M059J (cell line): Measurements from ENCODE around the gene LARP4B. TPM values are rescaled to one million over a fixed set of nuclear protein-coding genes. Genes with fewer than 3 reads are reported as not detected.
"Not testable (repeated sequence)": the region's sequence is repeated elsewhere in the genome, so short reads cannot be mapped to it uniquely, and the experiment has no call there.

Experiments
- DNase-seq: peaks from one replicate; pipeline ENCODE4 v3.0.0-alpha.2; 2012; ENCODE audit warnings: low read depth
- total RNA-seq: library from RNA; depleted of rRNA; stranded (reverse); fragments of >200 nt; shearing (Covaris generic); gene quantifications from 2 replicates; pipeline ENCODE4 v1.2.3, GENCODE V29; 2014; rRNA removed

Gene LARP4B
- total RNA-seq, 1 experiment from 2014 or later = 24.0 TPM

DNA sequence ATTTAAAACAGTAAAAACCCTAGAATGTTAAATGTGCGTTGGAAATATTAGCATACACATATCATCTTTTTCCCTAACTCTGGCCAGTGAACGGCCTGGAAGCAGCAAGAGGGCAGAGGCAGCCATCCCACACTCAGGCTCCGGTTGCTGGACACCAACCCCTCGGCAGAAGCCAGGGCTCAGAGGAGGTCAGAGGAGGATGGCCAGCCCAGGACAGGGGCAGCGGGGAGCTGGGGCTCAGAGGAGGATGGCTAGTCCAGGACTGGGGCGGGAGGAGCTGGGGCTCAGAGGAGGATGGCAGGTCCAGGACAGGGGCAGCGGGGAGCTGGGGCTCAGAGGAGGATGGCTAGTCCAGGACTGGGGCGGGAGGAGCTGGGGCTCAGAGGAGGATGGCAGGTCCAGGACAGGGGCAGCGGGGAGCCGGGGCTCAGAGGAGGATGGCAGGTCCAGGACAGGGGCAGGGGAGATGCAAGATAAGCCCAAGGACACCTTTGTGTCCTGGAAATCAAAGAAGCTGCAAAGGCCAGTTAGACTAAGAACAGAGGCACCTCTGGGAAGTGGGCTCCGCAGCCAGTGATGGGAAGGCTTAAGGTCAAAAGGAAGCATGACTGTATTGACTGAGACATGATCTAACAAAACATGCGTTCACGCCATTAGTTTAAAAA, 161.3 kb downstream of the LARP4B start:
- DNase-seq = not testable (repeated sequence)

DNA sequence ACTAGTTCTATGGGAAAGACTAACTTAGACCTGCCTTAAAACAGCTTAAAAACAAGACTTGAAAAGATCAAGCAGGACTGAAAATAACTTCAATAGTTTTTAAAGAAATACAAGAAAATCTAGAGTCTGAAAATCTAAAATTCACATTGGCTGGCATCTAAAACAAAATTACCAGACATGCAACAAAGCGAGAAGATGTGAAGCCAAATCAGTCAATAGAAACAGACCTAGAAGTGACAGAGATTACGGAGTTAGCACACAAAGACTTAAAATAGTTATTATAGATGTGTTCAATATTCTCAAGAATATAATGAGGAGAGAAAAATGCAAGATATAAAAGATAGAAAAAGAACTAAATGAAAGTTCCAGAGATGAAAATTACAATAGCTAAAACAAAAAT, 163.7 kb downstream of the LARP4B start:
- DNase-seq = no peak

DNA sequence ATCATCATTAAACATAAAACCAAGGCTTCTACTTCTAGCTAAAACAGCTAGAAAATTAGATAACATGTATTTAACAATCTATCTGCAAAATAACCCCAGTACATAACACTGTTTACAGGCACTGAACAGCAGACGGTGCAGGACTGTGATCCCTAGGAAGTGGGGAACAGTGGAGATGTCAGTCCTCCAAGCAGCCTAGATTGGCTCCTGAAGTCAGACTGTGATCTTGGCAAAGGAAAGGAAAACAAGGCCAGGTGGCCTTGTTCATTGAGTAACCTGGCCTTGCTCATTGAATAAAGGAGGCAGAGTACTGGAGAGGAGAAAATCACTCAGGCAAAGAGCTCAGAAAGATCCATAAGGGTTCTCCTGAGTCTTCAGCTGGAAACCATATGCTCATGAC, 164.3 kb downstream of the LARP4B start:
- no peak for DNase-seq

DNA sequence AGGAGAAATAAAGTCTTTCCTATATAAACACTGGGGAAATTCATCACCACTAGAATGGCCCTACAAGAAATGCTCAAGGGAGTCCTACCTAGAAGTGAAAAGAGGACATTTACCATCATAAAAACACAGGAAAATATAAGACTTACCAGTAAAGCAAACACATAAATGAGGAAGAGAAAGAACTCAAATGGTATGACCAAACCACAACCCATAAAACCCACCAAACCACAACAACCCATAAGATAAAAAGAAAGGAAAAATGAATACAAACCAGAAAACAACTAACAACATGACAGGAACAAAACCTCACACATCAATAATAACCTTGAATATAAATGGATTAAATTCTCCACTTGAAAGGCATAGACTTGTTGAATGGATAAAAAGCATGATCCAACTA, 170.1 kb downstream of the LARP4B start:
- DNase-seq = no peak

DNA sequence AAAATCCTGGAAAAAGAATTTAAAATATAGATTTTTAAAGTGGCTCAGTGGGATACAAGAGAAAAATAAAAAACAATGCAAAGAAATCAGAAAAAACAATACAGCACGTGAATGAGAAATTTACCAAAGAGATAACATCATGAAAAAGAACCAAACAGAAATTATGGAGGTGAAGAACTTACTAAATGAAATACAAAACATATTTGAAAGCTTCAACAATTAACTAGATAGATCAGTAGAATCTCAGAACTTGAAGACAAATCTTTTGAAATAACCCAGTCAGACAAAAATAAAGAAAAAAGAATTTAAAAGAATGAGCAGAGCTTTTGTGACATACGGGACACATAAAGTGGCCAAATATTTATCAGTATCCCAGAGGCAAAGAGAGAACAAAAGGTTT, 170.9 kb downstream of the LARP4B start:
- no peak for DNase-seq

DNA sequence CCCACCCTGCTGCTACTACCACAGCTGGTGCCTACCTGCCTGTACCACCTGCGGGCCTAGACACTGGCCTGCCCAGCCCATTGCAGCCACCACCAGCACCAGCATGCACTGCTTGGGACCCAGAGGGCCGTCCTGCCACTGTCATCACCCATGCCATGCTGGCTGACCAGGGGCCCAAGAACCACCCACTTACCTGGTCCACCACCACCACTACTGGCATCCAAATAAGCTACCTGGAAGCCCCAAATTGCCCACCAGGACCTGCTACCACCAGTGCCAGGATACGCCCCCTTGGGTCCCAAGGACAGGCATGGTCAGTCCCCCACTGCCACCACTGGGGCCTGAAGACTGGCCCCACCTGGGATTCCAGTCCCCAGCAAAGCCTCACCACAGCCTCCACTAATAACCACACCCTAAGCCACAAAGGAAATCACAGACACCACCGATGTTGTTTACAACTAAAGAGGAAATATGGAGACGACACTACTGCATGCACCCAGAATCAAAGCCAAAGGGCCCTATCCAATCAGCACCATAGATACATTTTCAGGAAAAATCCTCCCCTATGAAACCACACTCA, 171.5 kb downstream of the LARP4B start:
- DNase-seq = no peak

Other genes starting within 250 kb of the LARP4B start
- 3.4 and 4.6 TPM in 2 replicates for gene DIP2C, start 242.0 kb downstream of the LARP4B start, total RNA-seq
- gene GTPBP4, start 56.7 kb upstream of the LARP4B start, total RNA-seq = 11.2 and 20.7 TPM in 2 replicates
- not detected in 2 replicates for gene IDI2, start 94.2 kb upstream of the LARP4B start, total RNA-seq
- 71.8 and 75.5 TPM in 2 replicates for gene IDI1, start 117.4 kb upstream of the LARP4B start, total RNA-seq
- gene WDR37, start 124.7 kb upstream of the LARP4B start, total RNA-seq = 4.8 and 5.6 TPM in 2 replicates